Gastrocnemius medialis (tissue), 4 donors: ENCODE measurements around the gene ZBTB20. TPM values are rescaled to one million over a fixed set of nuclear protein-coding genes. Genes with fewer than 3 reads are reported as not detected.

Source experiments
- ATAC-seq, 2 donors: fragments of 150-250 bp; one replicate each; pipeline ENCODE4 v1.9.1; 2016
- DNase-seq, 2 donors: peaks; one replicate each; pipeline ENCODE4 v3.0.0-alpha.2; 2019
- H3K27ac ChIP-seq, 4 donors: fragments of 200-600 bp; sonication (generic); 1 replicate in 1 of 4; 2 replicates in 3 of 4; pipeline ENCODE4 v1.5.1; 2016 to 2018; ENCODE audit warnings: mild to moderate bottlenecking in 2 of 4, moderate library complexity in 1 of 4
- H3K27me3 ChIP-seq, 3 donors: fragments of 200-600 bp; sonication (generic) in 2 of 3; 1 replicate in 1 of 3; 2 replicates in 2 of 3; pipeline versions ENCODE4 v1.5.1 to v1.6.0; 2016 to 2019; ENCODE audit warnings: mild to moderate bottlenecking in 1 of 3, moderate library complexity in 1 of 3
- H3K36me3 ChIP-seq, 2 donors: fragments of 200-600 bp; sonication (generic) in 1 of 2; one replicate each; pipeline ENCODE4 v1.5.1; 2017 to 2018
- H3K4me1 ChIP-seq, 2 donors: fragments of 200-600 bp; sonication (generic) in 1 of 2; one replicate each; pipeline ENCODE4 v1.5.1; 2016 to 2017; ENCODE audit warnings: mild to moderate bottlenecking in 2 of 2
- H3K4me3 ChIP-seq, 4 donors: fragments of 200-600 bp; sonication (generic) in 3 of 4; 1 replicate in 1 of 4; 2 replicates in 3 of 4; pipeline ENCODE4 v1.5.1; 2016 to 2019; ENCODE audit warnings: mild to moderate bottlenecking in 2 of 4
- H3K9me3 ChIP-seq, 3 donors: fragments of 200-600 bp; sonication (generic) in 2 of 3; 1 replicate in 1 of 3; 2 replicates in 2 of 3; pipeline ENCODE4 v1.5.1; 2016 to 2019
- CTCF ChIP-seq, 5 experiments: fragments of 450-650 bp in 3 of 5; fragments of 200-600 bp in 2 of 5; sonication (generic) in 2 of 5; IDR thresholded peaks in 4 of 5; conservative IDR thresholded peaks in 1 of 5; 1 replicate in 4 of 5; 2 replicates in 1 of 5; pipeline ENCODE4 v1.5.1; 2016 to 2019; ENCODE audit warnings: antibody characterized with exemption in 5 of 5, mild to moderate bottlenecking in 3 of 5, moderate library complexity in 3 of 5
- POLR2A ChIP-seq, 2 donors: fragments of 450-650 bp; IDR thresholded peaks; one replicate each; pipeline ENCODE4 v1.6.1; 2017; ENCODE audit warnings: antibody characterized with exemption in 2 of 2, mild to moderate bottlenecking in 2 of 2, moderate library complexity in 2 of 2
- in situ Hi-C, 4 donors: fragments of 200-750 bp; cut with MboI; loops; one replicate each; pipeline versions ENCODE4 v1.15.0 to v1.8.0; 2017; ENCODE audit warnings: low sequenced_read_pairs in 4 of 4
- intact Hi-C: fragments of 100-400 bp; cut with DNase I; formaldehyde crosslinking; loops from one replicate; pipeline ENCODE4 v1.15.1; 2023; ENCODE audit warnings: low total_unique reads
- total RNA-seq, 4 donors: library from RNA; depleted of rRNA; stranded (reverse); fragments of >200 nt; gene quantifications; one replicate each; pipeline versions ENCODE4 v1.1.0 to v1.2.3, GENCODE V29; 2016

Gene ZBTB20
- total RNA-seq, 4 donors from 2014 or later, result 47.6 to 86.5 (median 69.0) TPM

- ATAC-seq, result no peak
- H3K27me3 ChIP-seq, result no peaks in the 10 kb centered on the region
- TF ChIP-seq POLR2A (IDR thresholded peaks at IDR 0.05), result no peak
- no peak for TF ChIP-seq CTCF (IDR thresholded peaks at IDR 0.05 in 4 of 5, conservative IDR thresholded peaks at IDR 0.05 in 1 of 5)
- DNase-seq, result no peak
- H3K9me3 ChIP-seq, result no peaks in the 10 kb centered on the region
- H3K4me3 ChIP-seq, result no peak overlapping the region
- H3K36me3 ChIP-seq, result no peaks in the 10 kb centered on the region
- intact Hi-C loops, result no loop called here
- peaks cover 27 to 28% of the 10 kb centered on the region in 2 donors for H3K4me1 ChIP-seq
- no peak overlapping the region for H3K27ac ChIP-seq
- in situ Hi-C loops, result no loop called here
Measured at GRCh38 chr3:114884213-114884923, 262.7 kb downstream of the ZBTB20 start.

- Histone ChIP-seq H3K36me3 (no peaks in the 10 kb centered on the region), H3K4me1 (peaks cover 34 to 42% of the 10 kb centered on the region in 2 donors), H3K4me3 (peak overlapping the region in 1 of 4 donors; percentile 30), H3K27me3 (no peaks in the 10 kb centered on the region), H3K27ac (peak overlapping the region; percentile 33 to 62 (median 48)), H3K9me3 (no peaks in the 10 kb centered on the region)
- TF ChIP-seq CTCF (IDR thresholded peaks at IDR 0.05 in 4 of 5, conservative IDR thresholded peaks at IDR 0.05 in 1 of 5), result no peak
- TF ChIP-seq POLR2A (IDR thresholded peaks at IDR 0.05), result no peak
- DNase-seq (no peak), ATAC-seq (peak; percentile 49 to 61)
- intact Hi-C loops, result no loop called here
- in situ Hi-C loops, result no loop called here
Measured at GRCh38 chr3:114880078-114880477, 267.0 kb downstream of the ZBTB20 start.

GRCh38 chr3:114879059-114880031 is 267.7 kb downstream of the ZBTB20 start:
- TF ChIP-seq CTCF (IDR thresholded peaks at IDR 0.05 in 4 of 5, conservative IDR thresholded peaks at IDR 0.05 in 1 of 5), result no peak
- TF ChIP-seq POLR2A (IDR thresholded peaks at IDR 0.05), result no peak
- H3K4me1 ChIP-seq, result peaks cover 41 to 49% of the 10 kb centered on the region in 2 donors
- intact Hi-C loops (no loop called here), in situ Hi-C loops (no loop called here)
- DNase-seq (no peak), ATAC-seq (peak; percentile 45 to 60)
- no peaks in the 10 kb centered on the region for H3K9me3 ChIP-seq
- H3K27ac ChIP-seq, result peak overlapping the region; percentile 33 to 62 (median 48)
- no peaks in the 10 kb centered on the region for H3K36me3 ChIP-seq
- no peaks in the 10 kb centered on the region for H3K27me3 ChIP-seq
- H3K4me3 ChIP-seq, result peak overlapping the region in 3 of 4 donors; percentile 2 to 30 (median 8)

- Histone ChIP-seq H3K4me3 (no peak overlapping the region), H3K9me3 (no peaks in the 10 kb centered on the region), H3K27me3 (no peaks in the 10 kb centered on the region), H3K27ac (peak overlapping the region in 1 of 4 donors; percentile 62), H3K36me3 (no peaks in the 10 kb centered on the region), H3K4me1 (peaks cover 51 to 57% of the 10 kb centered on the region in 2 donors)
- intact Hi-C loops, result no loop called here
- no peak for DNase-seq
- no peak for ATAC-seq
- TF ChIP-seq CTCF (IDR thresholded peaks at IDR 0.05 in 4 of 5, conservative IDR thresholded peaks at IDR 0.05 in 1 of 5) (no peak), POLR2A (IDR thresholded peaks at IDR 0.05) (no peak)
- in situ Hi-C loops, result no loop called here
Measured at GRCh38 chr3:114878114-114878839, 268.8 kb downstream of the ZBTB20 start.
